Parathyroid adenoma (tissue), 2 donors: ENCODE measurements around the gene SLC24A1.

Source experiments
- H2AFZ ChIP-seq: fragments of 300-600 bp; sonication (generic); one replicate; pipeline ENCODE4 v1.7.0; 2017; ENCODE audit warnings: antibody characterized with exemption, mild to moderate bottlenecking
- H3K27ac ChIP-seq: fragments of 300-600 bp; sonication (generic); one replicate; pipeline ENCODE4 v1.7.0; 2017
- H3K27me3 ChIP-seq: fragments of 300-600 bp; sonication (generic); one replicate; pipeline ENCODE4 v1.7.0; 2017; ENCODE audit warnings: low read length; ENCODE audit not compliant: control insufficient read depth, insufficient read depth
- H3K36me3 ChIP-seq: fragments of 300-600 bp; sonication (generic); one replicate; pipeline ENCODE4 v1.7.0; 2017; ENCODE audit warnings: low read length; ENCODE audit not compliant: control insufficient read depth, insufficient read depth
- H3K4me1 ChIP-seq: fragments of 300-600 bp; sonication (generic); one replicate; pipeline ENCODE4 v1.7.0; 2017; ENCODE audit warnings: control low read depth
- H3K4me2 ChIP-seq: fragments of 300-600 bp; sonication (generic); one replicate; pipeline ENCODE4 v1.7.0; 2017; ENCODE audit warnings: low read length
- H3K4me3 ChIP-seq: fragments of 300-600 bp; sonication (generic); one replicate; pipeline ENCODE4 v1.7.0; 2017; ENCODE audit warnings: low read depth, low read length
- H3K79me2 ChIP-seq: fragments of 300-600 bp; sonication (generic); one replicate; pipeline ENCODE4 v1.7.0; 2017; ENCODE audit warnings: control low read depth
- H3K9ac ChIP-seq: fragments of 300-600 bp; sonication (generic); one replicate; pipeline ENCODE4 v1.7.0; 2017; ENCODE audit warnings: mild to moderate bottlenecking
- H3K9me3 ChIP-seq: fragments of 300-600 bp; sonication (generic); one replicate; pipeline ENCODE4 v1.7.0; 2017; ENCODE audit warnings: low read length; ENCODE audit not compliant: control insufficient read depth
- TF ChIP-seq, protein P1 (sequence below): fragments of 300-600 bp; sonication (generic); IDR thresholded peaks from one replicate; pipeline ENCODE4 v1.7.0; 2017; ENCODE audit warnings: antibody characterized with exemption, mild to moderate bottlenecking
- donor health status: primary hyperparathyroidism.

Gene SLC24A1

DNA sequence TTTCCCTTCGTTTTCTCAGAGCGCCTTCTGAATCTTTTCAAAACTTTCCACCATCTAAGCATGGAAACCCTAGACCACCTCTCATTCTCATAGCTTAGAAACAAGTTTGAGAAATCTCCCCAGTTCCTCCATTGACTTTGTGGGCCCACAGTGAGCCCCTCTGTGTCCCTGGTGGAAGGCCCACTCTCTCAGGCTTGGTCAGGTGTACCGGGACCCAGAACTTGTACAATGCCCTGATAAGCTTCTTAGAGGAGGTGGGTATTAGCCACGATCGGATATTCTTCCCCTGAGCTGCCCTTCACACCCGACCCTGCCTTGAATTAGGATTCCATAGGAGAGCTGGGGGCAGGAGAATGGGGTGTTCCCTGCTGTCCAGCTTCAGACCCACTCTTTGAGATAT is at the start of gene SLC24A1:
TSS of gene SLC24A1 (plus strand) at position 301 of the 400 bp plus-strand sequence. CDS start 2,143 bp downstream, outside the sequence.
- Histone ChIP-seq H3K9ac (no peak within 1 kb of the TSS), H3K4me3 (no peak within 1 kb of the TSS), H3K79me2 (no peaks in the 10 kb centered on the region), H3K27me3 (no peaks in the 10 kb centered on the region), H2AFZ (no peak within 1 kb of the TSS), H3K9me3 (no peaks in the 10 kb centered on the region), H3K27ac (no peak within 1 kb of the TSS), H3K36me3 (no peaks in the 10 kb centered on the region), H3K4me2 (no peak within 1 kb of the TSS), H3K4me1 (no peaks in the 10 kb centered on the region)
- TF ChIP-seq, protein P1, sequence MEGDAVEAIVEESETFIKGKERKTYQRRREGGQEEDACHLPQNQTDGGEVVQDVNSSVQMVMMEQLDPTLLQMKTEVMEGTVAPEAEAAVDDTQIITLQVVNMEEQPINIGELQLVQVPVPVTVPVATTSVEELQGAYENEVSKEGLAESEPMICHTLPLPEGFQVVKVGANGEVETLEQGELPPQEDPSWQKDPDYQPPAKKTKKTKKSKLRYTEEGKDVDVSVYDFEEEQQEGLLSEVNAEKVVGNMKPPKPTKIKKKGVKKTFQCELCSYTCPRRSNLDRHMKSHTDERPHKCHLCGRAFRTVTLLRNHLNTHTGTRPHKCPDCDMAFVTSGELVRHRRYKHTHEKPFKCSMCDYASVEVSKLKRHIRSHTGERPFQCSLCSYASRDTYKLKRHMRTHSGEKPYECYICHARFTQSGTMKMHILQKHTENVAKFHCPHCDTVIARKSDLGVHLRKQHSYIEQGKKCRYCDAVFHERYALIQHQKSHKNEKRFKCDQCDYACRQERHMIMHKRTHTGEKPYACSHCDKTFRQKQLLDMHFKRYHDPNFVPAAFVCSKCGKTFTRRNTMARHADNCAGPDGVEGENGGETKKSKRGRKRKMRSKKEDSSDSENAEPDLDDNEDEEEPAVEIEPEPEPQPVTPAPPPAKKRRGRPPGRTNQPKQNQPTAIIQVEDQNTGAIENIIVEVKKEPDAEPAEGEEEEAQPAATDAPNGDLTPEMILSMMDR, result no peak

GRCh38 chr15:65571971-65572370 is 49.8 kb upstream of the SLC24A1 start:
- Histone ChIP-seq H3K4me2 (no peak overlapping the region), H3K9me3 (no peaks in the 10 kb centered on the region), H2AFZ (no peak overlapping the region), H3K79me2 (no peaks in the 10 kb centered on the region), H3K36me3 (no peaks in the 10 kb centered on the region), H3K27me3 (no peaks in the 10 kb centered on the region), H3K4me3 (no peak overlapping the region), H3K4me1 (no peaks in the 10 kb centered on the region), H3K27ac (no peak overlapping the region), H3K9ac (no peak overlapping the region)
- TF ChIP-seq, protein P1, result no peak

DNA sequence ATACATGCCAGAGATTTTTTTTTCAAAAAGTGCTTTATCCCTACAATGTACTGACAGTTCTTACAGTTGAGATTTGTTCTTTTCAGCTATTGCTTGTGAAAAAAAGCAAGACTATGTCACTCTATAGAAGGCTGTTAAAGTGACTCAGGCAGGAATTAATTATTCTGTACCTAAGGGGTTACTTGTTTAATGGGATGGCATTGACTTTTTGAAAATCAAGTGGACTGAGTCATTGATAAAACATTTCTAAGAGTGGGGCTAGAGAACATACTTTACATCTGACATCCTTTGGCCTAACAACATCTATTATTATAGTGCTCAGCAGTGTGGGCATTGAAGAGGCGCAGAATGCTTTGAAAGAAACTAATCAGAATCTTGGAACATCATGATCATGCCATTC is 45.1 kb upstream of the SLC24A1 start:
- no peaks in the 10 kb centered on the region for H3K27me3 ChIP-seq
- no peak overlapping the region for H3K9ac ChIP-seq
- no peak overlapping the region for H3K27ac ChIP-seq
- no peak overlapping the region for H3K4me3 ChIP-seq
- no peak overlapping the region for H3K4me2 ChIP-seq
- no peaks in the 10 kb centered on the region for H3K9me3 ChIP-seq
- no peak overlapping the region for H2AFZ ChIP-seq
- TF ChIP-seq, protein P1, result no peak
- H3K79me2 ChIP-seq, result no peaks in the 10 kb centered on the region
- no peaks in the 10 kb centered on the region for H3K4me1 ChIP-seq
- no peaks in the 10 kb centered on the region for H3K36me3 ChIP-seq

- H3K4me3 ChIP-seq, result no peak overlapping the region
- H3K36me3 ChIP-seq, result no peaks in the 10 kb centered on the region
- no peaks in the 10 kb centered on the region for H3K9me3 ChIP-seq
- H3K79me2 ChIP-seq, result no peaks in the 10 kb centered on the region
- TF ChIP-seq, protein P1, result no peak
- no peak overlapping the region for H2AFZ ChIP-seq
- H3K27me3 ChIP-seq, result no peaks in the 10 kb centered on the region
- no peak overlapping the region for H3K27ac ChIP-seq
- H3K9ac ChIP-seq, result no peak overlapping the region
- no peak overlapping the region for H3K4me2 ChIP-seq
- H3K4me1 ChIP-seq, result no peaks in the 10 kb centered on the region
Measured at GRCh38 chr15:65577129-65577996, 44.4 kb upstream of the SLC24A1 start.
